Measurements from ENCODE around the gene TNIP3. TPM values are rescaled to one million over a fixed set of nuclear protein-coding genes. Genes with fewer than 3 reads are reported as not detected.

Gene TNIP3
- total and polyA plus RNA-seq, 2 donors (not counting 1 experiment from before 2014, with no cell fraction given), result not detected

DNA sequence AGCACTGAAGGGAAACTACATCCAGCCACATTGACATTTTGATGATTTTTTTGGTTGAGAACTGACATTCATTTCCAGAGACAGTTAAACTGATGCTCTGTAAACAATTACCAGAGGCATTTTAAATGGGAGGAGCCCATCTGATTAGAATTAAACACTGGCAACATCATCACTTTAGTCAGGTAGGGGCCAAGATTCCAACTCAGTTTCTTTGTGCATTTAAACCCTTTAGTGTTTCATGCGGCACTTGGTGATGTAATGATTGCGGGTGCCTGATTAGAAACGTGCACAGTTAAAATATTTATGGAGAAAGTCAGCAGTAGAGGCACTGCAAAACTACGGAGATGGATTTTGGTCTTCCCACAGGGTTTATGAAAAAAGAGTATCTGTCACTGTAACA is 16.1 kb downstream of the TNIP3 start:
- Mint-ChIP-seq H3K4me1 (no peaks in the 10 kb centered on the region), H3K27ac (no peak overlapping the region), H3K27me3 (peaks cover 4% of the 10 kb centered on the region), H3K4me3 (no peak overlapping the region), H3K9me3 (ENCODE audit: insufficient read depth) (no peaks in the 10 kb centered on the region)
- Histone ChIP-seq H4K20me1 (ENCODE audit: control insufficient read depth, insufficient read depth, low read length, poor library complexity, severe bottlenecking) (no peaks in the 10 kb centered on the region), H3K4me1 (ENCODE audit: control insufficient read depth in 2 of 2, insufficient read depth in 2 of 2, low read length in 2 of 2) (no peaks in the 10 kb centered on the region), H3K4me3 (ENCODE audit: control extremely low read depth in 1 of 5, extremely low read depth in 1 of 5, insufficient read depth in 1 of 5, low read depth in 2 of 5, low read length in 4 of 5) (no peak overlapping the region), H3K36me3 (replicated peaks in 1 of 2; ENCODE audit: control extremely low read depth in 1 of 2, control insufficient read depth in 1 of 2, extremely low read depth in 1 of 2, insufficient read depth in 2 of 2, low read length in 1 of 2) (no peaks in the 10 kb centered on the region), H3K27ac (ENCODE audit: low read length in 2 of 2) (no peak overlapping the region), H3K4me2 (replicated peaks; ENCODE audit: low read depth, low read length, poor library complexity, severe bottlenecking) (no peak overlapping the region), H3K79me2 (ENCODE audit: control insufficient read depth, insufficient read depth, low read length) (no peaks in the 10 kb centered on the region), H3K27me3 (replicated peaks in 1 of 4; ENCODE audit: control extremely low read depth in 1 of 4, control insufficient read depth in 3 of 4, insufficient read depth in 4 of 4, low read length in 3 of 4) (no peaks in the 10 kb centered on the region), H2AFZ (ENCODE audit: insufficient read depth, low read depth, low read length, poor library complexity, severe bottlenecking) (no peak overlapping the region), H3K9me3 (ENCODE audit: control extremely low read depth in 1 of 3, control insufficient read depth in 2 of 3, insufficient read depth in 1 of 3, low read length in 2 of 3) (no peaks in the 10 kb centered on the region), H3K9ac (ENCODE audit: low read length) (no peak overlapping the region)
- no CpG with 5 or more reads among the region's 4 CpGs for WGBS (ENCODE audit: insufficient coverage)
- POLR2A ChIA-PET, result no interaction called here
- no peak for ATAC-seq (ENCODE audit: low read depth)
- no peak for DNase-seq
- intact Hi-C loops (cut with micrococcal nuclease), result no loop called here
- CTCF ChIA-PET, result no interaction called here
- TF ChIP-seq EZH2 (IDR thresholded peaks at IDR 0.05; ENCODE audit: borderline replicate concordance, insufficient read depth, low read depth, low read length, poor library complexity, severe bottlenecking), result no peak
- TF ChIP-seq, protein P1, sequence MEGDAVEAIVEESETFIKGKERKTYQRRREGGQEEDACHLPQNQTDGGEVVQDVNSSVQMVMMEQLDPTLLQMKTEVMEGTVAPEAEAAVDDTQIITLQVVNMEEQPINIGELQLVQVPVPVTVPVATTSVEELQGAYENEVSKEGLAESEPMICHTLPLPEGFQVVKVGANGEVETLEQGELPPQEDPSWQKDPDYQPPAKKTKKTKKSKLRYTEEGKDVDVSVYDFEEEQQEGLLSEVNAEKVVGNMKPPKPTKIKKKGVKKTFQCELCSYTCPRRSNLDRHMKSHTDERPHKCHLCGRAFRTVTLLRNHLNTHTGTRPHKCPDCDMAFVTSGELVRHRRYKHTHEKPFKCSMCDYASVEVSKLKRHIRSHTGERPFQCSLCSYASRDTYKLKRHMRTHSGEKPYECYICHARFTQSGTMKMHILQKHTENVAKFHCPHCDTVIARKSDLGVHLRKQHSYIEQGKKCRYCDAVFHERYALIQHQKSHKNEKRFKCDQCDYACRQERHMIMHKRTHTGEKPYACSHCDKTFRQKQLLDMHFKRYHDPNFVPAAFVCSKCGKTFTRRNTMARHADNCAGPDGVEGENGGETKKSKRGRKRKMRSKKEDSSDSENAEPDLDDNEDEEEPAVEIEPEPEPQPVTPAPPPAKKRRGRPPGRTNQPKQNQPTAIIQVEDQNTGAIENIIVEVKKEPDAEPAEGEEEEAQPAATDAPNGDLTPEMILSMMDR (IDR thresholded peaks at IDR 0.05), result no peak

DNA sequence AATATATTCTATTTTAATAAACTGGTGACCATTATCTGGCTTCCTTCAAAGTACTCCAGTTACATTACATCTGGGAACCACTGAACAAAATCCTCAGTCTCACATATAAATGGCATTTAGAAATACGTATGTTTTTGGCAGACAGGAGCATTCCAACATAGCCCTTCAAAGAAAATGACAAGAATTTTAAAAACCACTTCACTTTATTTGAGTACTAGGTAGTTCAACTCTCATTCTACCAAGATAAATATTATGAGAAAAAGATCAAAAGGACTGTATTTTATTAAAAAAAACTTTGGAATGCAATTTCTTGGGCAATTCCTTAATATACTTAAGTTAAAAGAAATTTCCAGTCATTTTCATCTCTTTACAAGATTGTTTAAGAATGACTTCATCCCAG is 17.6 kb downstream of the TNIP3 start:
- Histone ChIP-seq H3K36me3 (replicated peaks in 1 of 2; ENCODE audit: control extremely low read depth in 1 of 2, control insufficient read depth in 1 of 2, extremely low read depth in 1 of 2, insufficient read depth in 2 of 2, low read length in 1 of 2) (no peaks in the 10 kb centered on the region), H3K27me3 (replicated peaks in 1 of 4; ENCODE audit: control extremely low read depth in 1 of 4, control insufficient read depth in 3 of 4, insufficient read depth in 4 of 4, low read length in 3 of 4) (no peaks in the 10 kb centered on the region), H3K4me1 (ENCODE audit: control insufficient read depth in 2 of 2, insufficient read depth in 2 of 2, low read length in 2 of 2) (no peaks in the 10 kb centered on the region), H2AFZ (ENCODE audit: insufficient read depth, low read depth, low read length, poor library complexity, severe bottlenecking) (no peak overlapping the region), H4K20me1 (ENCODE audit: control insufficient read depth, insufficient read depth, low read length, poor library complexity, severe bottlenecking) (no peaks in the 10 kb centered on the region), H3K9ac (ENCODE audit: low read length) (no peak overlapping the region), H3K27ac (ENCODE audit: low read length in 2 of 2) (no peak overlapping the region), H3K79me2 (ENCODE audit: control insufficient read depth, insufficient read depth, low read length) (no peaks in the 10 kb centered on the region), H3K4me3 (ENCODE audit: control extremely low read depth in 1 of 5, extremely low read depth in 1 of 5, insufficient read depth in 1 of 5, low read depth in 2 of 5, low read length in 4 of 5) (no peak overlapping the region), H3K4me2 (replicated peaks; ENCODE audit: low read depth, low read length, poor library complexity, severe bottlenecking) (no peak overlapping the region), H3K9me3 (ENCODE audit: control extremely low read depth in 1 of 3, control insufficient read depth in 2 of 3, insufficient read depth in 1 of 3, low read length in 2 of 3) (no peaks in the 10 kb centered on the region)
- ChIA-PET POLR2A (no interaction called here), CTCF (no interaction called here)
- no CpG with 5 or more reads among the region's 1 CpG for WGBS (ENCODE audit: insufficient coverage)
- no peaks in the 10 kb centered on the region for H3K9me3 Mint-ChIP-seq (ENCODE audit: insufficient read depth)
- ATAC-seq (ENCODE audit: low read depth) (no peak), DNase-seq (no peak)
- no peak overlapping the region for H3K27ac Mint-ChIP-seq
- intact Hi-C loops (cut with micrococcal nuclease), result no loop called here
- no peaks in the 10 kb centered on the region for H3K4me1 Mint-ChIP-seq
- H3K4me3 Mint-ChIP-seq, result no peak overlapping the region
- peaks cover 4% of the 10 kb centered on the region for H3K27me3 Mint-ChIP-seq
- TF ChIP-seq EZH2 (IDR thresholded peaks at IDR 0.05; ENCODE audit: borderline replicate concordance, insufficient read depth, low read depth, low read length, poor library complexity, severe bottlenecking), result no peak
- TF ChIP-seq, protein P1 (IDR thresholded peaks at IDR 0.05), result no peak
